ENCODE results near the gene SYT9. TPM values are rescaled to one million over a fixed set of nuclear protein-coding genes. Genes with fewer than 3 reads are reported as not detected.

The SYT9 gene
- total RNA-seq, 1 donor from 2014 or later, result 5.3 TPM

- H3K9me3 Mint-ChIP-seq, result no peaks in the 10 kb centered on the region
- H3K27ac Mint-ChIP-seq, result no peak overlapping the region
- no peaks in the 10 kb centered on the region for H3K4me1 ChIP-seq
- H3K79me2 ChIP-seq (ENCODE audit: low read depth), result no peaks in the 10 kb centered on the region
- DNase-seq (ENCODE audit: low spot score), result no peak
- no peak overlapping the region for H3K4me3 ChIP-seq
- H3K9ac ChIP-seq, result no peak overlapping the region
- H3K27me3 Mint-ChIP-seq (ENCODE audit: insufficient read depth, low read depth), result peaks cover 2% of the 10 kb centered on the region
- no peak overlapping the region for H3K4me2 ChIP-seq
- H3F3A ChIP-seq (ENCODE audit: low read depth), result no peaks in the 10 kb centered on the region
- H3K4me1 Mint-ChIP-seq, result peaks cover 3% of the 10 kb centered on the region
- TF ChIP-seq EZH2 (IDR thresholded peaks at IDR 0.05) (no peak), EZH2phosphoT487 (IDR thresholded peaks at IDR 0.05) (no peak)
- TF ChIP-seq, protein P1, sequence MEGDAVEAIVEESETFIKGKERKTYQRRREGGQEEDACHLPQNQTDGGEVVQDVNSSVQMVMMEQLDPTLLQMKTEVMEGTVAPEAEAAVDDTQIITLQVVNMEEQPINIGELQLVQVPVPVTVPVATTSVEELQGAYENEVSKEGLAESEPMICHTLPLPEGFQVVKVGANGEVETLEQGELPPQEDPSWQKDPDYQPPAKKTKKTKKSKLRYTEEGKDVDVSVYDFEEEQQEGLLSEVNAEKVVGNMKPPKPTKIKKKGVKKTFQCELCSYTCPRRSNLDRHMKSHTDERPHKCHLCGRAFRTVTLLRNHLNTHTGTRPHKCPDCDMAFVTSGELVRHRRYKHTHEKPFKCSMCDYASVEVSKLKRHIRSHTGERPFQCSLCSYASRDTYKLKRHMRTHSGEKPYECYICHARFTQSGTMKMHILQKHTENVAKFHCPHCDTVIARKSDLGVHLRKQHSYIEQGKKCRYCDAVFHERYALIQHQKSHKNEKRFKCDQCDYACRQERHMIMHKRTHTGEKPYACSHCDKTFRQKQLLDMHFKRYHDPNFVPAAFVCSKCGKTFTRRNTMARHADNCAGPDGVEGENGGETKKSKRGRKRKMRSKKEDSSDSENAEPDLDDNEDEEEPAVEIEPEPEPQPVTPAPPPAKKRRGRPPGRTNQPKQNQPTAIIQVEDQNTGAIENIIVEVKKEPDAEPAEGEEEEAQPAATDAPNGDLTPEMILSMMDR (IDR thresholded peaks at IDR 0.05), result no peak
- H3K36me3 ChIP-seq, result no peaks in the 10 kb centered on the region
- H3K27ac ChIP-seq, result no peak overlapping the region
- H2AFZ ChIP-seq (replicated peaks), result no peak overlapping the region
- H3K9me3 ChIP-seq (ENCODE audit: low read depth), result no peaks in the 10 kb centered on the region
- no peak overlapping the region for H3K4me3 Mint-ChIP-seq
- H3K27me3 ChIP-seq, result no peaks in the 10 kb centered on the region
- H4K20me1 ChIP-seq (ENCODE audit: low read depth), result no peaks in the 10 kb centered on the region
- H3K36me3 Mint-ChIP-seq, result no peaks in the 10 kb centered on the region
Measured at GRCh38 chr11:7469351-7469865, 217.7 kb downstream of the SYT9 start.

- no peaks in the 10 kb centered on the region for H3K27me3 ChIP-seq
- Mint-ChIP-seq H3K4me1 (no peaks in the 10 kb centered on the region), H3K27ac (no peak overlapping the region), H3K27me3 (ENCODE audit: insufficient read depth, low read depth) (peaks cover 2% of the 10 kb centered on the region), H3K4me3 (no peak overlapping the region), H3K9me3 (no peaks in the 10 kb centered on the region), H3K36me3 (no peaks in the 10 kb centered on the region)
- H3K9me3 ChIP-seq (ENCODE audit: low read depth), result no peaks in the 10 kb centered on the region
- H3K4me1 ChIP-seq, result no peaks in the 10 kb centered on the region
- H3K79me2 ChIP-seq (ENCODE audit: low read depth), result no peaks in the 10 kb centered on the region
- DNase-seq (ENCODE audit: low spot score), result no peak
- no peaks in the 10 kb centered on the region for H4K20me1 ChIP-seq (ENCODE audit: low read depth)
- no peak overlapping the region for H2AFZ ChIP-seq (replicated peaks)
- H3K4me3 ChIP-seq, result no peak overlapping the region
- H3K27ac ChIP-seq, result no peak overlapping the region
- no peaks in the 10 kb centered on the region for H3F3A ChIP-seq (ENCODE audit: low read depth)
- no peak overlapping the region for H3K4me2 ChIP-seq
- no peaks in the 10 kb centered on the region for H3K36me3 ChIP-seq
- TF ChIP-seq, protein P1 (IDR thresholded peaks at IDR 0.05), result no peak
- TF ChIP-seq EZH2 (IDR thresholded peaks at IDR 0.05) (no peak), EZH2phosphoT487 (IDR thresholded peaks at IDR 0.05) (no peak)
- no peak overlapping the region for H3K9ac ChIP-seq
Measured at GRCh38 chr11:7471071-7471470, 219.4 kb downstream of the SYT9 start.

- no peaks in the 10 kb centered on the region for H3K4me1 ChIP-seq
- no peaks in the 10 kb centered on the region for H3K79me2 ChIP-seq (ENCODE audit: low read depth)
- H3K9ac ChIP-seq, result no peak overlapping the region
- H3K27ac ChIP-seq, result no peak overlapping the region
- Mint-ChIP-seq H3K4me3 (no peak overlapping the region), H3K27ac (no peak overlapping the region), H3K4me1 (no peaks in the 10 kb centered on the region), H3K27me3 (ENCODE audit: insufficient read depth, low read depth) (peaks cover 2% of the 10 kb centered on the region), H3K9me3 (no peaks in the 10 kb centered on the region), H3K36me3 (no peaks in the 10 kb centered on the region)
- H3K27me3 ChIP-seq, result no peaks in the 10 kb centered on the region
- H3K9me3 ChIP-seq (ENCODE audit: low read depth), result no peaks in the 10 kb centered on the region
- TF ChIP-seq EZH2phosphoT487 (IDR thresholded peaks at IDR 0.05) (no peak), EZH2 (IDR thresholded peaks at IDR 0.05) (no peak)
- TF ChIP-seq, protein P1 (IDR thresholded peaks at IDR 0.05), result no peak
- no peaks in the 10 kb centered on the region for H3F3A ChIP-seq (ENCODE audit: low read depth)
- no peak overlapping the region for H2AFZ ChIP-seq (replicated peaks)
- no peaks in the 10 kb centered on the region for H3K36me3 ChIP-seq
- no peaks in the 10 kb centered on the region for H4K20me1 ChIP-seq (ENCODE audit: low read depth)
- no peak overlapping the region for H3K4me3 ChIP-seq
- no peak overlapping the region for H3K4me2 ChIP-seq
- no peak for DNase-seq (ENCODE audit: low spot score)
Measured at GRCh38 chr11:7473717-7474116, 222.0 kb downstream of the SYT9 start.
